Upper lobe of right lung (tissue), 1 donor: Measurements from ENCODE around the gene RFX2. TPM values are rescaled to one million over a fixed set of nuclear protein-coding genes. Genes with fewer than 3 reads are reported as not detected.
A peak's percentile ranks its signal among the peaks of the same experiment; 100 is the strongest.

ENCODE experiments used
- ATAC-seq: fragments of 200-7000 bp; cut with Tn5 transposase; one replicate; pipeline ENCODE4 v1.9.1; 2020; ENCODE audit warnings: mild to moderate bottlenecking, moderate library complexity
- DNase-seq: peaks from one replicate; pipeline ENCODE4 v3.0.0-alpha.2; 2020
- H3K27ac ChIP-seq: fragments of 200-600 bp; one replicate; pipeline ENCODE4 v1.8.0; 2022
- H3K27me3 ChIP-seq: fragments of 200-600 bp; one replicate; pipeline ENCODE4 v1.8.0; 2022; ENCODE audit warnings: mild to moderate bottlenecking
- H3K36me3 ChIP-seq: fragments of 200-600 bp; one replicate; pipeline ENCODE4 v1.8.0; 2022
- H3K4me1 ChIP-seq: fragments of 200-600 bp; one replicate; pipeline ENCODE4 v1.8.0; 2022
- H3K4me3 ChIP-seq: fragments of 200-600 bp; one replicate; pipeline ENCODE4 v1.8.0; 2022; ENCODE audit warnings: mild to moderate bottlenecking
- H3K9me3 ChIP-seq: fragments of 200-600 bp; one replicate; pipeline ENCODE4 v1.8.0; 2022
- intact Hi-C: fragments of 100-400 bp; cut with DNase I; formaldehyde crosslinking; loops from one replicate; pipeline ENCODE4 v1.11.0; 2022
- total RNA-seq: library from RNA; stranded (reverse); fragmentation: NEBNext Ultra II Directional; extraction: Animal tissue kit (Norgen Biotek cat#: 25700); gene quantifications from one replicate; pipeline ENCODE4 v1.2.1, GENCODE V29; 2021
- TF ChIP-seq, protein P1 (sequence below): fragments of 200-600 bp; IDR thresholded peaks from one replicate; pipeline ENCODE4 v1.8.0; 2022; ENCODE audit warnings: antibody characterized with exemption
- donor health status: DM: no; HTN: yes; CAD: no; lungs with severe emphysema.

RFX2 gene
- total RNA-seq, 1 donor from 2014 or later = 11.7 TPM

GRCh38 chr19:6070207-6070681, 40.1 kb downstream of the RFX2 start:
- intact Hi-C loops = no loop called here
- Histone ChIP-seq H3K36me3 (no peaks in the 10 kb centered on the region), H3K9me3 (no peaks in the 10 kb centered on the region), H3K4me3 (no peak overlapping the region), H3K27me3 (no peaks in the 10 kb centered on the region), H3K27ac (peak overlapping the region; percentile 25), H3K4me1 (peaks cover 38% of the 10 kb centered on the region)
- TF ChIP-seq, protein P1, sequence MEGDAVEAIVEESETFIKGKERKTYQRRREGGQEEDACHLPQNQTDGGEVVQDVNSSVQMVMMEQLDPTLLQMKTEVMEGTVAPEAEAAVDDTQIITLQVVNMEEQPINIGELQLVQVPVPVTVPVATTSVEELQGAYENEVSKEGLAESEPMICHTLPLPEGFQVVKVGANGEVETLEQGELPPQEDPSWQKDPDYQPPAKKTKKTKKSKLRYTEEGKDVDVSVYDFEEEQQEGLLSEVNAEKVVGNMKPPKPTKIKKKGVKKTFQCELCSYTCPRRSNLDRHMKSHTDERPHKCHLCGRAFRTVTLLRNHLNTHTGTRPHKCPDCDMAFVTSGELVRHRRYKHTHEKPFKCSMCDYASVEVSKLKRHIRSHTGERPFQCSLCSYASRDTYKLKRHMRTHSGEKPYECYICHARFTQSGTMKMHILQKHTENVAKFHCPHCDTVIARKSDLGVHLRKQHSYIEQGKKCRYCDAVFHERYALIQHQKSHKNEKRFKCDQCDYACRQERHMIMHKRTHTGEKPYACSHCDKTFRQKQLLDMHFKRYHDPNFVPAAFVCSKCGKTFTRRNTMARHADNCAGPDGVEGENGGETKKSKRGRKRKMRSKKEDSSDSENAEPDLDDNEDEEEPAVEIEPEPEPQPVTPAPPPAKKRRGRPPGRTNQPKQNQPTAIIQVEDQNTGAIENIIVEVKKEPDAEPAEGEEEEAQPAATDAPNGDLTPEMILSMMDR = no peak
- DNase-seq (peak; percentile 55), ATAC-seq (no peak)

GRCh38 chr19:6069268-6069791, 41.0 kb downstream of the RFX2 start:
- intact Hi-C loops = no loop called here
- no peaks in the 10 kb centered on the region for H3K27me3 ChIP-seq
- TF ChIP-seq, protein P1 = no peak
- no peak overlapping the region for H3K4me3 ChIP-seq
- peaks cover 38% of the 10 kb centered on the region for H3K4me1 ChIP-seq
- no peak overlapping the region for H3K27ac ChIP-seq
- H3K36me3 ChIP-seq = no peaks in the 10 kb centered on the region
- DNase-seq (peak; percentile 5), ATAC-seq (no peak)
- no peaks in the 10 kb centered on the region for H3K9me3 ChIP-seq

DNA sequence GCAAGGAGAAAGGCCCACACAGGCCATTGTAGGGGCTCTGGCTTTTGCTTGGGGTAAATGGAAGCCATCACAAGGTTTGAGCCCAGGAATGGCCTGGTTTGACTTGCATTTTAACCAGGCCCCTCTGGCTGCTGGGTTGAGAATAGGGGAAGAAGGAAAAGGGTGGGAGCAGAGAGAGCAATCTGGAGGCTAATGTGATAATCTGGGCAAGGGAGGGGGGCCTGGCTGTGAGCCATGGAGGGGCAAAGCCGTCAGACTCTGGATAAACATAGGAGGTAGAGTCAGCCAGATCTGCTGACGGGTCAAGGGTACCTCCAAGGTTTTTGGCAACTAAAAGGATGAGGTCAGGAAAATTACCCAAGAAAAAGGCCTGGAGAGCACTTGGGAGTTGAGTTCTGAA, 41.6 kb downstream of the RFX2 start:
- peaks cover 42% of the 10 kb centered on the region for H3K4me1 ChIP-seq
- peak; percentile 25 for DNase-seq

GRCh38 chr19:6067975-6068374, 42.3 kb downstream of the RFX2 start:
- DNase-seq (peak; percentile 23), ATAC-seq (no peak)
- TF ChIP-seq, protein P1 = no peak
- Histone ChIP-seq H3K36me3 (no peaks in the 10 kb centered on the region), H3K4me1 (peaks cover 50% of the 10 kb centered on the region), H3K4me3 (no peak overlapping the region), H3K9me3 (no peaks in the 10 kb centered on the region), H3K27me3 (no peaks in the 10 kb centered on the region), H3K27ac (peak overlapping the region; percentile 91)
- intact Hi-C loops = no loop called here

More for the DNA sequence above, 41.6 kb downstream of the RFX2 start:
- Histone ChIP-seq H3K27ac (peak overlapping the region; percentile 36), H3K27me3 (no peaks in the 10 kb centered on the region), H3K4me3 (no peak overlapping the region), H3K36me3 (no peaks in the 10 kb centered on the region), H3K9me3 (no peaks in the 10 kb centered on the region)
- TF ChIP-seq, protein P1 = no peak
- ATAC-seq = no peak
- intact Hi-C loops = no loop called here

DNA sequence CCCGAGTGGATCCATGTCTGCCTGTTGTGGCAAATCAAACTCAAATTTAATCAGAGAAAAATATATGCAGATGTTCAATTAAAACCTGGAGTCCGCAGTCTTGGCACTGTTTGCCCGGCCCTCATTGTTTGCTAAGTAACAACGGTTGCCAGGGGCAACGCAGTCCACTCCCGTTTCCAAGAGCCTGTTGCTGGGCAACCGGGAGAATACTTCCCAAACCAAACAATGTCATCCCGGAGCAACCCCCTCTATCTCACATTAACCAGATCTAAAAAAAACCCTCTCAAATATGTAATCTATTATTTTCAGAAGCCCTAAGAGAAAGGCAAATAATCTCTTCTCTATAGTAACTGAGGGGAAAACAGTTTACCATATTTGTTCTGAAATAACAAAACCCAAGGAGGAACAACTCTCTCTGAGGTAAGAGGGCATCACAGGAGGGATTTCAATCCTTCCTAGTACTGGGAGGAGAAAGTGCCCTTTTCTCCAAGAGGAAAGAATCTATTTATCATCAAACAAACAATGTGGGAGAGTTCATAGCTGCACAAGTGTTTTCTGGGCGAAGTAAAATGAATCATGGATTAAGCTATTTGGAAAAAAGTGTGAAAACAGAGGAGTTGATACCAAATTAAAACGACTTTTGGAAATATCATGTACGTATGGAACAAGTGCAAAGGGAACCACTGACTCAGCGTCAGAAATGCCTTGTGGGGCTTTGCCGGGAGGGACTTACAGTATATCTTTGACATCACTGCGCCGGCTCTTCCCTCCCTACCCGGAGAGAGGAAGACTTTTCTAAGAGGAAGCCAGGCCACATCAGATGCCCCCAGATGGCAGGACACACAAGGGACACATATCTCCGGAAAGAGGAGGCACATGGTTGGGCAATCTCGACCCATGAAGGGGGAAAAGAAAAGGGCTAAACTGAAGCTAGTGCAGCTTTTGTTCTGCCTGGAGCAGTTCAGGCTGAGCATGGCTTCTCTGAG, 43.3 kb downstream of the RFX2 start:
- intact Hi-C loops = no loop called here
- Histone ChIP-seq H3K9me3 (no peaks in the 10 kb centered on the region), H3K27ac (peak overlapping the region; percentile 91), H3K36me3 (no peaks in the 10 kb centered on the region), H3K4me3 (no peak overlapping the region), H3K27me3 (no peaks in the 10 kb centered on the region), H3K4me1 (peaks cover 60% of the 10 kb centered on the region)
- TF ChIP-seq, protein P1 = no peak
- ATAC-seq (peak; percentile 69), DNase-seq (peak; percentile 91)
